HG03135 (cell line): ENCODE data around the gene LEO1.
"Not testable (repeated sequence)": the region's sequence is repeated elsewhere in the genome, so short reads cannot be mapped to it uniquely, and the experiment has no call there.

Source experiments
- ATAC-seq: cut with Tn5 transposase; IDR thresholded peaks from one replicate; pipeline ENCODE4 v1.9.1; 2021; ENCODE audit warnings: mild to moderate bottlenecking, moderate library complexity; ENCODE audit not compliant: unreplicated experiment

Gene LEO1

DNA sequence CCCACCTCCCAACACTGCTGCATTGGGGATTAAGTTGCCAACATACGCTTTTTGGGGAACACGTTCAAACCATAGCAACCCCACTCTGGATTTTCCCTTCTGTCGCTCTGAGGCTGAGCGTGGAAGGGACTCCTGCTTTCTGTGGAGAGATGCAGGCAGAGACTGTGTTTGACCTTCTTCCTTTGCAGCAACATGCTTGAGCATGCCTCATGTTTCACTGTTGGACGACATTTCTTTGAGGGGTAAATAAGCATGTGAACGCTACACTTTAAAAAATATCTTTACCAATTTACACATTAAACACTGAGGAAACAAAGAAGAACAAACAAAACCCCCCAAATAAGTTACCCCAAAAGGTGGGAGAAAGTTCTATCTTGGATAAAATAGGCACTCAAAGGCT, 33.2 kb upstream of the LEO1 start:
- ATAC-seq = no peak

DNA sequence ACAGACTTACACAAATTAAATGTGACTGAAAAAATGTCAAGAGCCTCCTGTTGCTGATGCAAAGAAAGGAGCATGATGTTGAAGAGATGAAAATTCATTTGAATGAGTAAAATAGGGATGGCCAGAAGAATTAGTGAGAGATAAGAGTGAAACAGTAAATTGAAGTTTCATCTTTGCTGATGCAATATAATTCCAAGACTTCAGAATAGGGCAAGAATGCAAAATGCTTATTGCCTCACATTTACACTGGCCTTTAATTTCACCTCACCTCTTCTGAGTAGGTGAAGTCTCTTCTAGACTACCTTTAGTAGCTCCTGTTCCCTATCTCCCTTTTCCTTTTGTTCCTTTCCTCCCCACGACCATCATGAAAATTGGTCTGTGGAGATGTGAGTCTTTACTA, 32.1 kb upstream of the LEO1 start:
- ATAC-seq = no peak

DNA sequence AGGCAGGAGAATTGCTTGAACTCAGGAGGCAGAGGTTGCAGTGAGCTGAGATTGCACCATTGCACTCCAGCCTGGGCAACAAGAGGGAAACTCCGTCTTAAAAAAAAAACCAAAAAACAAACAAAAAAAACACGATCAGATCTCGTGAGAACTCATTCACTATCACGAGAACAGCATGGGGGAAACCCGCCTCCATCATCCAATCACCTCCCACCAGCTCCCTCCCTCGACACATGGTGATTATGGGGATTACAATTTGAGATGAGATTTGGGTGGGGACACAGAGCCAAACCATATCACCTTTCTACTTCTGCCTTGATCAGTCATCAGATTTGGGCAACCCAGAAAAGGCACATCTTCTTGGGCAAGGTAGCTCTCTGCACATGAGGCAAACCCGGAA, 31.5 kb upstream of the LEO1 start:
- not testable (repeated sequence) for ATAC-seq

DNA sequence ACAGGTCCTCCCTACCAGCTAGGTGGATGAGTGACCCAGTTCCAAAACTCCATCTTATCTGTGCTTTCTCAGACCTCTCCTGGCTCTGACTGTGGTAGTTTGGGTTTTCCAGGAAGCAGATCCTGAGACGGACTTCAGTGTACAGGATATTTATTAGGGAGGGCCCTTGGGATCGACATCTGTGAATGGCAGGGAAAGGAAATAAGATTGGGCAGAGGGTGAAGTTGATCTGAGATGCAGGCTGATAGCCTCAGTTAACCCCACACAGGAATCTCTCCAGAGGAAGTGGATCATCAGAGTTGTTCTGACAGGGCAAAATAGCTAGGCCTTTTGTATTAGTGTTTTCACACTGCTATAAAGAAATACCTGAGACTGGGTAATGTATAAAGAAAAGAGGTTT, 30.8 kb upstream of the LEO1 start:
- ATAC-seq = no peak

DNA sequence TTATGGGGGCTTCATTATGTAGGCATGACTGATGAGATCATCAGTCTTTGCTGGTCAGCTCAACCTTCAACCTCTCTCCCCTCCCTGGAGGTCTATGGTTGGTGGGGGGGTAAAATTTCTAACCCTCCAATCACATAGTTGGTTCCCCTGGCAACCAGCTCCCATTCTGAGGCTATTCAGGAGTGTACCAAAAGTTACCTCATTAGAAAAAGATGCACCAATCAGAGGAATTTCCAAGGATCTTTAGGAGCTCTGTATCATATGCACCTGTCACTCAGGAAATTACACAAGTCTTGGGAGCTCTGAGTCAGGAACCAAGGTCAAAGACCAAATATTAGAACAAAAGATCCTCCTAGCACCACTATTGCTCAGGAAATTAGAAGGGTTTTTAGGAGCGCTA, 21.4 kb upstream of the LEO1 start:
- ATAC-seq = no peak

DNA sequence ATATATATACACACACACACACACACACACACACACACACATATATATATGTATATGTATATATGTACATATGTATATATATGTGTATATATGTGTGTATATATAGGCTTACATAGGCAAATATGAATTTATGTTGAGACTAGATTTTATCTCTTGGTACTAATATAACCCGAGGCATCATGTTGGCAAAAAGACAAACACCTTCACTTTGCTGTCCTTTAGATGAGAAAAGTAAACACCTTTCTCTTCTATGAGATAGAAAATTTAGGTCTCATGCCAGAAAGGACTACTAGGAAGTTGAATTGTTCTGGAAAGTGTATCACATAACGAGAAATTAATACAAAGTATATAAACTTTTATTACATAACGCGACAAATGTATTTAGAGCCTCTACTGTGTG, 19.6 kb upstream of the LEO1 start:
- ATAC-seq = no peak

DNA sequence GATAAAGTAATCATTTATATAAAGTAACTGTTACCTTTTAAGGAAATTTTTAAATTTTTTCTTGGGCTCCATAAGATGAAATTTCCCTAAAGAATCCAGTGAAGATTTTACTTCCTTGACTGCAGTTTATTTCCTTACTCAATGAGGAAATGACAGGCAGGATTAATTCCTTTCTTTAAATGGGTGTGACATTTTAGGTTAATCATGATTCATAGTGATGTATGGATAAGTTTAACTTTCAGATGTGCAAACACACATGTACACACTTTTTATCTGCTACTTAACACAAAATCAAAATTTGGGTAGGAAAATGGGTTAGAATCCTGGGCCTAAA, 11.2 kb upstream of the LEO1 start:
- no peak for ATAC-seq

DNA sequence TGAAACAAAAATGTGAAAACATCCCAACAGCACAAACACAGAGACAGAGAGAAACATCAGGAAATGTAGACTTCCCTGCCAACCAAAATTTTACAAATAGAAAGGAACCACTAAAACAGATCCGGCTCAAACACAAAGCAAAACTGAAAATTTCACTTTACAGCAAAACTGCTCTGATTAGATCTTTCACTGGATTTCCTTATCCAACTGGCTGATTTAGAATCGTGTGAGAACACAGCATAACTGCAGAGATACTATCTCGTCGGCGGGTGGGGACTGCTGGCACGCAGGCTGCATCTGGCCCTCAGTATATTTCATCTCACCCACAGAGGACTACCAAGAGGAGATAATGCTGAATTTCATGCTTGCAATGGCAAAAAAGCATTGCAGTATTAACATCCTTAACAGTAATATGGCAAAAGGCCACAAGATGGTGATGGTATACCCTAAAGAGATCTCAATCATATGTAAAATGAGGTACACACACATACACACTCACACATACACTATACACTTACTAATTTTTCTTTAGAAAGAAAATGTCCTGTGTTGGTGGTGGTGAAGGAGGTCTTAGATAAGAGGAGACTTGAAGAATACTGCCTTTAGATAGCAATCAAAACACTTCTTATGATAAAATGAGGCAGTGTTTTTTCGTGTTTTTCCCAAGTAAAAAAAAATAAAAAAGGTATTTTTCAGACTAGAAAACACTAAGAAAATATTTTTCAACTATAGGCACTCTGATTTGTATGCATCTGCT, 10.6 kb upstream of the LEO1 start:
- ATAC-seq = peak; percentile 94

DNA sequence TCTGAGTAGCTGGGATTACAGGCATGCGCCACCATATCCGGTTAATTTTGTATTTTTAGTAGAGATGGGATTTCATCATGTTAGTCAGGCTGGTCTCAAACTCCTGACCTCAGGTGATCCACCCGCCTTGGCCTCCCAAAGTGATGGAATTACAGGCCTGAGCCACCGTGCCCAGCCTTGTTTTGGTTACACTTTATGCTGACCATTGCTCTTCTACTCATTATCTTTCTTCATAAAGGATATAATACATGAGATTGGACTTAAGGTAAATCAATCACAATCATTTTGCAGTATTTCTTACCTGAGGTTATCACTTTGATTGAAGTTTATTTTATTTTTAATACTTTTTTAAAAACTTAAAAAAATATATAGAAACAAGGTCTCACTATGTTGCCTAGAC, 2.2 kb upstream of the LEO1 start:
- no peak for ATAC-seq

DNA sequence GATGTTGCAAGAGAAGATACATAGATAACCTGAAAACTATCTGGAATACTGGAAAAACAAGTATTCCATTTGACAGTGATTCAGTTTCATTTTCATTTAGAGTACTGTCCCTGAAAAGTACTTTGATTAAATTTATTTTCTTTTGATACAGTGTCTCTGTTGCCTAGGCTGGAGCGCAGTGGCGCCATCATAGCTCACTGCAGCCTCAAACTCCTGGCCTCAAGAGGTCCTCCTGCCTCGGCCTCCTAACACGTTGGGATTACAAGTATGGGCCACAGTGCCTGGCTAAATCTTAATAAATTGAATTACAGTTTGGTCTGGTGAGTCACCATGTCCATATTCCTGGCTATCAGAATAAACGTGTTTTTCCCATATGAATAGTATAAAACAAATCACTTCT, 1.6 kb upstream of the LEO1 start:
- no peak for ATAC-seq

DNA sequence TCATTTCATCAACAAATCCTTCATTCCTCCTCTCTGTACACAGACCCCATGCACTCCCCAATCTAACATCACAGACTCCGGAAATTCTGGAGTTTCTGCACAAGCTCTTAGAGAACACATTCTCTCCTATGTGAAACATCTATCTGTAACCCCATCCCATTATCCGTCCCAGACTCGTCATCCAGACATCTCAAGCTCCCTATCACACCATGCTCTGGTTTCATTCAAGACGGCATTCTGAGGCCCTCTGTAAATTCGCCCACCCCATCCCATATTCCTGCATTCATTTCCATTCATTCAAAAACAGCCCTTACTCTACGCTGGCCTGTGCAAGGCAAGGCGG, 575 bp downstream of the LEO1 start:
- peak; percentile 11 for ATAC-seq

DNA sequence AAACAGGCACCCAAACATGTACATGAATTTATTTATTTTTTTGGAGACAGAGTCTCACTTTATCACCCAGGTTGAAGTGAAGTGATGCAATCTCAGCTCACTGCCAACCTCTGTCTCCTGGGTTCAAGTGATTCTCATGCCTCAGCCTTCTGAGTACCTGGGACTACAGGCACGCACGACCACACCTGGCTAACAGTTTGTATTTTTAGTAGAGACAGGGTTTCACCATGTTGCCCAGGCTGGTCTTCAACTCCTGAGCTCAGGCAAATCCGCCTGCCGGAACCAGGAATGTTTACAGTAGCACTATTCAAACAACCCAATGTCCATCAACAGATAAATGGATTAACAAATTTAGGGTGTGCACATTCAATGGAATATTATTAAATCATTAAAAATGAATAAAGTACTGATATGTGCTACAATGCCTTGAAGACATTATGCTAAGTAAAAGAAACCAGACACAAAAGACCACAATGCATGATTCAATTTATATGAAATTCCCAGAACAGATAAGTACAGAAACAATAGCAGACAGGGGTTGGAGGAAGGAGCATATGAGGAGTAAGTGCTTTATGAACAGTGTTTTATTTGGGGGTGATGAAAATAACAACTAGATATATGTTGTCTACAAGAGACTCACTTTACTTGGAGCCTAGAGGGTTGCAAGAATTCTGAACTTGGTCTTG, 1.3 kb downstream of the LEO1 start:
- ATAC-seq = no peak

DNA sequence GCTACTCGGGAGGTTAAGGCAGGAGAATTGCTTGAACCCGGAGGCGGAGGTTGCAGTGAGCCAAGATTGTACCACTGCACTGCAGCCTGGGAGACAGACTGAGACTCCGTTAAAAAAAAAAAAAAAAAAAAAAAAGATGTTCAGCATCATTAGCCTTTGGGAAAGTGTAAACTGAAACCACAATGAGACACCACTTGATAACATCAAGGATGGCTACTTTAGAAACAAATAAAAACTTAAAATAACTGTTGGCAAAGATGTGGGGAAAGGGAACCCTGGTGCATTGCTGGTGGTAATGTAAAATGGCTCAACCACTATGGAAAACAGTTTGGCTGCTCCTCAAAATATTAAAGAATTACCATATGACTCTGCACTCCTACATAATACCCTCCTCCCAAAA, 1.9 kb downstream of the LEO1 start:
- ATAC-seq = no peak

DNA sequence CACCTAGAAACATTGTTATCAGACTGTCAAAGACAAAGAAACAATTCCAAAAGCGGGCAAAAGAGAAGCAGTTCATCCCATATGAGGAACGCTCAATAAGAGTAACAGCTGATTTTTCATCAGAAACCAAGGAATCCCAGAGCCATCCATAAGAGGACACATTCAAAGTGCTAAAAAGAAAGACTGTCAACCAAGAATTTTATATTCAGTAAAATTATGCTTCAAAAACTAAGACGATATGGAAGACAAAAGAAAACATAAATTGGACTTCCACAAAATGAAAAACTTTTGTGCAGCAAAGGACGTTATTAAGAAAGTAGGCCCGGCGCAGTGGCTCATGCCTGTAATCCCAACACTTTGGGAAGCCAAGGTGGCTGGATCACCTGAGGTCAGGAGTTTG, 4.0 kb downstream of the LEO1 start:
- no peak for ATAC-seq

DNA sequence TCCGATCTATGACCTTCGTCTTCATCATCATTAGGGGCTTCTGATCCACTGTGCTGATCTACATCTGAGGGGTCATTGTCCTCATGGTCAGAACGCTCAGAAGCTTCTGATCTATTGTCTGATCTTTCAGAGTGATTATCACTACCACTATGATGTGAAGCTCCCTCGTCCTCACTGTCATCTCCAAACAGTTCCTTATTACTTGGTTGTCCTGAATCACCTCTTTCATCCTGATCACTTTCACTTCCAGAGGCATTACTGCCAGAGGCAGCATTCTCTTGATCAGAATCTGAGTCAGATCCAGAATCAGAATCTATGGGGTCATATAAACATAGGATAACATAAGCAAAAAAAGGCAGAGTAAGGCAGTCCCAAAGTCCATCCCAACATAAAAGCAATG, 5.4 kb downstream of the LEO1 start:
- no peak for ATAC-seq

DNA sequence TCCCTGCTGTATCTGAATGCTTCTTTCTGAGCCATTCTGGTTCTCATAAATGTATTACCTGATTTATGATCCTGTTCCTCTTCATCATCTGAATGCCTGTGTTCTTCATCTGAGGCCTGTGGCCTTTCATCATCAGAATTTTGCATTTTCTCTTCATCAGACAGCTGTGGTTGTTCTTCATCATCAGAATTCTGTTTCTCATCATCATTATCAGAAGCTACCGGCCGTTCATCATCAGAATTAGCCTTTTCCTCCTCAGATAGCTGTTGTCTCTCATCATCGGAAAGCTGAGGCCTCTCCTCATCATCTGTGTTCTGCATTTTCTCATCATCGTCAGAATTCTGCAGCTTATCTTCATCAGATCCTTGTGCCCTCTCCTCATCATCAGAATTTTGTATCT, 5.9 kb downstream of the LEO1 start:
- ATAC-seq = no peak

DNA sequence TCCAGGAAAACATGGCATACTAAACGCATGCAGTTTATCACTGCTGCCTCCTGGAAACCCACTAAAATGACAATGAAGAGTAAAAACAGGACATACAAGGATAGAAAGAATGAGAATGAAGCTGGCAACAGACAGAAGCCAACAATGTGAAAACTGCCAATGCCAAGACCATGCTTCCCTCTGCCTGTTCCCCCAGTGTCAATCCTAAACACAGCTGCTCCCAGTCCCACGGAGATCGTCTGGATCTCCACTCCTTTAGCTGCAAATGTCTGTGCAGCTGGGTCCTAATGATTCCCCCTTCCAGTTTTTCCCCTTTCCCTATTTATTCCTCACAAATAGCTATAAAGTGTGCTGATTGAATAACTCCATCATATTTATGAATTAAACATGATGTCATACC, 16.1 kb downstream of the LEO1 start:
- ATAC-seq = no peak

DNA sequence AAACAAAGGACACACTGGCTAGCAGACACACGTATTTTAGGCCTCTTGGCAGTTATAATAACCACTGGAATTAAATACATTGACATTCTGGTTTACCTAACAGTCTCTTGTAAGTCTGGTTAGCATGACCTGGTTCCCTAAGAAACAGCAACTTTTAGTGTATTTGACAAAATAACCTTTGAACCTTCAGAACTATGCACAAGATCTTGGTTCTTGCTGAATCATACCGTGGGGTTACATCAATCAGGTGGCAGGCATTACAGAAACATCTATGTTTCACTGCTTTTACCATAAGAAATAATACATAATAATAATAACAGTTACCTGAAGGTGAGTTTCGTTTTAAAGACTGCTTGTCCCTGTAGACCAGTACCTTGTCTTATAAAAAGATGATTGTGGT, 18.8 kb downstream of the LEO1 start:
- ATAC-seq = no peak

DNA sequence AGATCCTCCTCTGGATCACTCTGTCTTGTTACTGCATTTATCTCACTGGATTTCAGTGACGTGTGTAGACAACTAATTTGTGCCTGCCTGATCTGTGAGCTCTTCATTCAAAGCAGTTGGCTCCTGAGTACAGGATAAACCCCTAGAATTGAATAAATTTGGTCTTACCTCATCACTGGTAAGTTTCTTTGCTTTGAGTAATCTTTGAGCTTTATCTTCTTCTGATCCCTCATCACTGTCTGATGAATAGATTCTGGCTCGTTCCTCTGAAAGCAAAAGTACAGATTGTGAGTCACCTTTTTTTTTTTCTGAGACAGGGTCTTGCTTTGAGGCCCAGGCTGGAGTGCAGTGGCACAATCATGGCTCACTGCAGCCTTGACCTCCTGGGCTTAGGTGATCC, 24.5 kb downstream of the LEO1 start:
- ATAC-seq = no peak

DNA sequence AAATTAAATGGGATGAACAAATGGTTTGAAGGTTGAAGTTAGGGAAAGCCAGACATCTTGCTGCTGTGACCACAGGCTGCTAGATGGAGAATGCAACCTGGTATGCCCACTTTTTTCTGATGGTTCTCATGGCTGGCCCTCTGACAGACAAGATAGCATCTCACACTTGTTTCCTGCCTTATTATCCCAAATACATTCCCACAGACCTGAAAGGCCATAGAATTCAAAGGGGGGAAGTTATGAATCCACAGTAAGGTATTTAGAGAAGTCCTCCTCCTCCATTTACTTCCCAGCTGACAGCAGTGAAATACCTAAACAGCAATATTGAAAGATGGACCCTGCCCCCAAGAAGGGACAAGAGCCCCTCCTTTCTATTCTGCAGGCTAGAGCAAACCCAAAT, 32.4 kb downstream of the LEO1 start:
- no peak for ATAC-seq

DNA sequence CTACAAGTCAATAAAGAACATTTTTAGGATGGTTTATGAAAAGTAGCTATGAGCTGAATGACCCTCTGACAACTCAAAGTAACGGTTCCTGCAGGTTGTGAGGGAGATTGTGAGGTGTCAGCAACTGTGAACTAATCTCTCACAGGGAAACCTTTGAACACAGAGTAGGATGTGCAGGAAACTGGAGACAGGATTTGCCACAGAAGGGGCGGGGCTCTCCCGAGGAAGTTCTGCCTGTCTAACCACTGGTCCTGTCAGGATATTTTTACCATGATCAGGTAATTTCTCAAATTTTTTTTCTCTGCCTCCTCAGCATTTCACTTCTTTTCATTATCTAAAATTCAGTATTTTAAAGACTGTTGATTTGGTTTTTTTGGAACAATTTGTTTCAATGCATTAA, 33.3 kb downstream of the LEO1 start:
- ATAC-seq = no peak

DNA sequence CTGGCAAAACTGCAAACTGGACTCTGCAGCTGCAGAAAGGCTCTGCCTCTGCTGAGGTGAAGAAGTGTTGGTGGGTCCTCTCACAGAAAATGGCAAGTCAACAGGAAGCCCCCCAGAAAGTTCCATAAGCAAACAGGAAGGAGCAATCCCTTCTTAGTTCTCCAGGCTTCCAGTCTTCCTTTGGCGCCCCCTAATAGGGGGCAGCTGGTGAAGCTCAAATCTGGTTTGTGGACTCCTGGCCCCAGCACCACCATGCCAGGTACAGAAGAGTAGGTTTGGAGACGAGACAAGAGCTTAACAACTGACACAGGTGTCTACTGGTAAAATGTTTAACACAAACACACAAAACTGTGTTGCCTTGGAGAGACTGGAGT, 35.5 kb downstream of the LEO1 start:
- ATAC-seq = peak; percentile 20

DNA sequence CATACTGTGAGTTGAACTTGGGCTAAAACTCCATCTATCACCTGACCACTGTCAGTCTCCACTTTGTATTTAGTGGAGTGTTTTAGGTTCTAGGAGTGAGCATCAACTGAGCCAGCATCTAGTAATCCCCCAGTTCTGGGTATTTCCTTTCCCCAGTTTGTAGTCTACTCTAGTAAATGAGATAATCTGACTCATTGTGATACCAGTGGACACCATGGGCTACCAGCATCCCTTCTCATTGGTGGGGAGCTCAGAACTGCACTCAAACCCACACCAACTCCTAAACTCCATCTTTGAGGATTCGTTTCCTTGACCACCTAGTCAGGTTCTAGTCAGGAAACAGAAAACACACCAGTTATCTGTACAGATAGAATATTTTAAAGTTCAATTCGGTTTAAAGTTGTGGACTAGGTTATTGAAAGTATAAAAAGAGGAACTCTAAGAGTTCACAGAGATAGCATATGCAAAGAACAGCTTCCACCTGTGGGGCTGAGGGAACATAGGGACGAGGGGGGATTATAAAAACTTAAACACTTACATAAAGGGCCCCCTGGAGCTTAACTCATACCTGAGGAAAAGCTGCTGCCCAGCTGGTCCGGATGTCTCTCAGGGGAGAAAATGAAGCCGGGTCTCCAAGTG, 36.0 kb downstream of the LEO1 start:
- ATAC-seq = peak; percentile 89
